ENCODE measurements around the gene PVALEF.

- TF ChIP-seq EZH2 (IDR thresholded peaks at IDR 0.05; ENCODE audit: low read length, missing control alignments): no peak
- TF ChIP-seq CTCF (conservative IDR thresholded peaks at IDR 0.05 in 1 of 2, IDR thresholded peaks at IDR 0.05 in 1 of 2; ENCODE audit: low read depth in 1 of 2, low read length in 2 of 2): no peak
Measured at GRCh38 chr17:81206657-81207056, 41.4 kb downstream of the PVALEF start.
